Measurements from ENCODE around the gene MLLT10.
"Not testable (repeated sequence)": the region's sequence is repeated elsewhere in the genome, so short reads cannot be mapped to it uniquely, and the experiment has no call there.

Gene MLLT10

GRCh38 chr10:21574514-21574913 lies 40.5 kb downstream of the MLLT10 start:
- in situ Hi-C loops (cut with HindIII; ENCODE audit: low sequenced_read_pairs), result not testable (repeated sequence)

DNA sequence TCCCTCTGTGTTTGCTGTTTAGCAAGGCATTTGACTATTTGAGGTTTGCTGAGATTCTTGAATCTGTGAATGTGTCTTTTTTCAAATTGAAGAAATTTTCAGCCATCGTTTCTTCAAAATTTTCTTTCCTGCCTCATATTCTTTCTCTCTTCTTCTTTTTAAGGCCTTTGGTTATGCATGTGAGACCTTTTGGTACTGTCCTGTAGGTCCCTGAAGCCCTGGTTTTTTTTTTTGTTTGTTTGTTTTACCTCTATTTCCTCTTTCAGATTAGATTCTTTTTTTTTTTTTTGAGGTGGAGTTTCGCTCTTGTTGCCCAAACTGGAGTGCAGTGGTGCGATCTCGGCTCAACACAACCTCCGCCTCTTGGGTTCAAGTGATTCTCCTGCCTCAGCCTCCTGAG lies 45.3 kb downstream of the MLLT10 start:
- in situ Hi-C loops (cut with HindIII; ENCODE audit: low sequenced_read_pairs), result no loop called here

DNA sequence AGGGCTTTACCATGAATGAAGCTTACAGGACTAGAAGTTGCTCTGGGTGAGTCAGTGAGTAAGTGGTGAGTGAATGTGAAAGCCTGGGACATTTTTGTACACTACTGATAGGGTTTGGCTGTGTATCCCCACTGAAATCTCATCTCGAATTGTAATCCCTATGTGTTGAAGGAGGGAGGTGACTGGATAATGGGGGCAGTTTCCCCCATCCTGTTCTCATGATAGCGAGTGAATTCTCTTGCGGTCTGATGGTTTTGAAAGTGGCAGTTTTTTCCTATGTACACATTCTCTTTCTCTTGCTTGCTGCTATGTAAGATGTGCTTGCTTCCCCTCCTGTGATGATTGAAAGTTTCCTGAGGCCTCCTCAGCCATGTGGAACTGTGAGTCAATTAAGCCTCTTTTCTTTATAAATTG lies 47.4 kb downstream of the MLLT10 start:
- in situ Hi-C loops (cut with HindIII; ENCODE audit: low sequenced_read_pairs), result not testable (repeated sequence)

GRCh38 chr10:21584834-21585530 lies 51.0 kb downstream of the MLLT10 start:
- in situ Hi-C loops (cut with HindIII; ENCODE audit: low sequenced_read_pairs), result no loop called here

- in situ Hi-C loops (cut with HindIII; ENCODE audit: low sequenced_read_pairs), result no loop called here
These were observed 53.4 kb downstream of the MLLT10 start for GRCh38 chr10:21587391-21587790.

- in situ Hi-C loops (cut with HindIII; ENCODE audit: low sequenced_read_pairs), result not testable (repeated sequence)
These were observed 54.1 kb downstream of the MLLT10 start for GRCh38 chr10:21588159-21588558.

- in situ Hi-C loops (cut with HindIII; ENCODE audit: low sequenced_read_pairs), result no loop called here
These were observed 60.0 kb downstream of the MLLT10 start for GRCh38 chr10:21593986-21594385.

GRCh38 chr10:21599582-21599981 lies 65.5 kb downstream of the MLLT10 start:
- in situ Hi-C loops (cut with HindIII; ENCODE audit: low sequenced_read_pairs), result no loop called here

GRCh38 chr10:21600804-21601433 lies 66.9 kb downstream of the MLLT10 start:
- in situ Hi-C loops (cut with HindIII; ENCODE audit: low sequenced_read_pairs), result no loop called here

DNA sequence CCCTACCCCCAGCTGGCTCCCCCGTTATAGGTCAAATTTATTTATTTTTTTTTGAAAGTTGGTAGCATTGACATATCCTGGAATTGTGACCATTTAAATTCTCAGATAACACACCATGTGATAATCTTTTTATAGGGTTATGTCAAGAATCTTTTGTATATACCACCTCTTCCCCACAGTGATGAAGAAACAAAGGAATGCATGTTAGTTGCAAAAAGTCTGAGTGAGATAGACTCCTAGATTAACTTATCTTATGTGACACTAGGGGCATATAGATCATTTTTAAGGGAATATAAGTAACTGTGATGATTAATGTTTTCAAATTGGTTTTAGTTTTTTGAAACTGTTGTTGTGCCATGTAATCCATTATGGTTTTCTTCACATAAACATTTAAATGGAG lies 68.3 kb downstream of the MLLT10 start:
- in situ Hi-C loops (cut with HindIII; ENCODE audit: low sequenced_read_pairs), result no loop called here

DNA sequence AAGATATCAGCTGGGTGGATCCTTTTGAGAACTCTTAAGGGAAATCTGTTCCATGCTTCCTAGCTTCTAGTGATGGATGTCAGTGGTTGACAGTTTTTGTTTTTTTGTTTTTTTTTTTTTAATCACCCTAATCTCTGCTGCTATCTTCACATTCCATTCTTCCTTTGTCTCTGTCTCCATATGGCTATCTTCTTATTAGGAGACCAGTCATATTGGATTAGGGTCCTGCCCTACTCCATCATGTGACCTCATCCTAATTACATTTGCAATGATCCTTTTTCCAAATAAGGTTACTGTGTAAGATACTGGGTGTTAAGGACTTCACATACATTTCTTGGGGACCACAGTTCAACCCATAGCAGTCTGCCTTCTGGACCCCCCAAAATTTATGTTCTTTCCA lies 69.7 kb downstream of the MLLT10 start:
- in situ Hi-C loops (cut with HindIII; ENCODE audit: low sequenced_read_pairs), result no loop called here

- in situ Hi-C loops (cut with HindIII; ENCODE audit: low sequenced_read_pairs), result no loop called here
These were observed 70.6 kb downstream of the MLLT10 start for GRCh38 chr10:21604651-21605050.

DNA sequence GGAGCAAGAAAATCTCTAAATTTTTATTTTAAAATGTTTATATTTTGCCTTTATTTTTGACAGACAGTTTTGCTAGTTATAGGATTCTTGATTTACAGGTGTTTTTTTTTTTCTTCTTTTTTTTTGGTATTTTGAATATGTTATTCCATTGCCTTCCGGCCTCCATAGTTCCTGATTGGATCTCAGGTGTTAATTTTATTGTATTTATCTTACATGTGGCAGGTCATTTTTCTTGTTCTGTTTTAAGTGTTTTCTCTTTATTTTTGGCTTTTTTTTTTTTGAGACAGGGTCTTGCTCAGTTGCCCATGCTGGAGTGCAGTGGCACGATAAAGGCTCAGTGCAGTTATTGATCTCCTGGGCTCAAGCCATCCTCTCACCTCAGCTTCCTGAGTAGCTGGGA lies 73.9 kb downstream of the MLLT10 start:
- in situ Hi-C loops (cut with HindIII; ENCODE audit: low sequenced_read_pairs), result no loop called here

DNA sequence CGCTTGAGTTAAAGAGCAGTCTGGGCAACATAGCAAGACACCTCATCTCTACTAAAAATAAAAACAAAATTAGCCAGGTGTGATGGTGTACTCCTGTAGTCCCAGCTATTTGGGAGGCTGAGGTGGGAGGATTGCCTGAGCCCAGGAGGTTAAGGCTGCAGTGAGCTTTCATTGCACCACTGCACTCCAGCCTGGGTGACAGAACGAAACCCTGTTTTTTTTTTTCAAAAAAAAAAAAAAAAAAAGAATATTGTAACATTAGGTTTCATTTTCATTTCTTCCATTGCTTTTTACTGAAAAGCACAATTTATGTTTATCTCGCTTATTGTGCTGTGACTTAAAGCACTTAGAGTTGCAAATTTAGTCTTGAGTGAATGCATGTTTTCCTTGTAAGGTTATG lies 80.0 kb downstream of the MLLT10 start:
- in situ Hi-C loops (cut with HindIII; ENCODE audit: low sequenced_read_pairs), result no loop called here

DNA sequence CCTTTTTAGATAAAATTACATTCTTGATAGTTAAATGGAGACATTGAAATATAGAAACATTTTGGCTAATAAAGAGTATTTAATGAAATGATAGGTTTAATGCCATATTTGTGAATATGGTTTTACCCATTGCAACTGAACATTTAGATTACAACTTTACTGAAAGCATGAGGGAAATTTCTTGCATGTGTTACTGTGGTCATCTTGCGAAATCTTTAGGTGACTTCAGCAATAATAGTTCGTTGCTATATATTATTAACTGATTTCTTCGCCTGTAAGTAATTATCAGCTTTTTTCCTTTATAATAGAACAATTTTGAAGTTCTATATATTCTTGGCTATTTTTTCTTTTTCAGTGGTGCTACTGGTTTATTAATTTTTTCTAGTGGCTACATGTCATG lies 83.2 kb downstream of the MLLT10 start:
- in situ Hi-C loops (cut with HindIII; ENCODE audit: low sequenced_read_pairs), result no loop called here

DNA sequence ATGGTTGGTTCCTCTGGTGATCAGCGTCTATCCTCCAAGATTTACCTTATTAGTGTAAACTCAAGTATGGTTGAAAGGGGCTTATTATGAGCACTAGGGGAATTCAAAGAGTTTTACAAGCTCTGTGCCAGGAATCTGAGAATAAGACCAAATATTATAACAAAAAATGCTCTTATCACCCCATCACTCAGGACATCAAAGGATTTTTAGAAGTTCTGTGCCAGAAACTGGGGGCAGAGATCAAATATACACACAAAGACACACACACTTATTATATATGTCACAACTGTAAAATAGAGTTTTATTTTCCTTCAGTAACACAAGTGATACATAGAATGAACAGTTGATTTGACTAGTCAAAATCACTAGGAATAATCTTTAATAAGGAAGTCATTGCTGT lies 89.3 kb downstream of the MLLT10 start:
- in situ Hi-C loops (cut with HindIII; ENCODE audit: low sequenced_read_pairs), result no loop called here

GRCh38 chr10:21624421-21624820 lies 90.4 kb downstream of the MLLT10 start:
- in situ Hi-C loops (cut with HindIII; ENCODE audit: low sequenced_read_pairs), result not testable (repeated sequence)

DNA sequence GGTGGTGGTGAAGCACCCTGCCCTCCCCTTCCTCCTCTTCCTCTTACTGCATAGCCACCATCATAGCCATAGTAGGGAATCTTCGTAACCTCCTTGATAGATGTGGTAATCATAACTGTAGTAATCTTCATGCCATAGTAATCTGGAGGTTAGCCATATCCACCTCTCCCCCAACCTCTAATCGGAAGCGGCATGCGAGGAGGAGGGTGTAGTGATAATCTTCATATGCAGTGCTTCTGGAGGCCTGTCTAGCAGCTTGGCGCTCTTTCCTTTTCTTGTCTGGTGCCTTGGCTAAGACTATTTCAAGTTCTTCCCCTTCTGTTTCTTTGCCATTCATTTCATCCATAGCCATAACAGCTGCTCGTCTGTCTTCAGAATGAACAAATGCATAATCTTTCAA lies 90.9 kb downstream of the MLLT10 start:
- in situ Hi-C loops (cut with HindIII; ENCODE audit: low sequenced_read_pairs), result no loop called here

- in situ Hi-C loops (cut with HindIII; ENCODE audit: low sequenced_read_pairs), result no loop called here
These were observed 91.7 kb downstream of the MLLT10 start for GRCh38 chr10:21625623-21626229.

- in situ Hi-C loops (cut with HindIII; ENCODE audit: low sequenced_read_pairs), result no loop called here
These were observed 92.6 kb downstream of the MLLT10 start for GRCh38 chr10:21626457-21627161.

- in situ Hi-C loops (cut with HindIII; ENCODE audit: low sequenced_read_pairs), result no loop called here
These were observed 93.3 kb downstream of the MLLT10 start for GRCh38 chr10:21627331-21627730.

DNA sequence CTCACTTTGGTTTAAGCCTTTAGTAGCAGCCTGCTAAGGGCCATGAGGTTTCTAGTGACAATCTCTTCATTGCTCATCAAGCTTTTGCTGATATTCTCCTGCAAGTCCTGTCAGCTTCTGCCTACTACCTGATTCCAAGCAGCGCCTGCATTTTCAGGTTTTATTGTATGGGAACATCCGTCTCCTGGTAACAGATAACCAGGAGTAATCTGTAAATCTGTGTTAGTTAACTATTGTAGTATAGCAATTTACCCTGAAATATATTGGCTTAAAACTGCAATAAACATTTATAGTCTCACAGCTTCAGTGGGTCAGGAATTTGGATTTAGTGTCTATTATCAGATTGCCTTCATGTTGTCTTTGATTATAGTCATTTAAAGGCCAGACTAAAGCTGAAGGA lies 94.0 kb downstream of the MLLT10 start:
- in situ Hi-C loops (cut with HindIII; ENCODE audit: low sequenced_read_pairs), result no loop called here
